OCI-LY3 (cell line): Measurements from ENCODE around the gene ZNF366.

ENCODE experiments used
- EZH2phosphoT487 ChIP-seq: fragments of 200-600 bp; shearing (Covaris generic); IDR thresholded peaks from 2 replicates; pipeline ENCODE4 v1.6.1; 2018; ENCODE audit warnings: antibody characterized with exemption, mixed run types, low read depth
- TF ChIP-seq, protein P1 (sequence below): fragments of 200-600, 300-600 bp; sonication (generic); IDR thresholded peaks from 2 replicates; pipeline ENCODE4 v1.5.1; 2014; ENCODE audit warnings: antibody characterized with exemption, low read length, low read depth

DNA sequence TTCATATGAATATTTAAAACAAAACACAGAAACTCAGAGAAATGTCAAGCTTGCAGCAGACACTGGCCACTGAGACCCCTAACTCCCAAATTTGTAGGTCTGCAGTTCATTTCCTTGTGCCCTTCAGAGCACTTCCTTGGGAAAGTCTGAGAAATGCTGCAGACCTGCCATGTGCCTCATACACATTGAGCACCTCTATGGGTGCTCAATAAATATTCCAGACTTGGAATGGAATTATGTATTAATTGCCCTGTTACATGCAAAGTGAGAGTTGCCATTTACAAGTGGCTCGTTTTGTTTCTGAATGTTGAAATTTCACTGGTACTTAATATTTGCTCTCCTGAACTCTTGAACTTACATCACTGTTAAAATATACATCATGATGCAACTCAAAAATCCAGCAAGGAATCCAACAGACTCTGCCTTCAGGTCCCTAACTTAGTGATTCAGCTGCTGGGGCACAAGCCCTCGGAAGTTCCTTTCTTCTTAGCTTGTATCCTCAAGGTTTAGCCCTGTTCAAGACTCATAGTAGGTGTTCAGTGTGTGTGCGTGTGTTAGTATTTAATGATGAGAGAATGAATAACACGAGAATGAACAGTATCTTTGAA lies 96.4 kb downstream of the ZNF366 start:
- TF ChIP-seq, protein P1, sequence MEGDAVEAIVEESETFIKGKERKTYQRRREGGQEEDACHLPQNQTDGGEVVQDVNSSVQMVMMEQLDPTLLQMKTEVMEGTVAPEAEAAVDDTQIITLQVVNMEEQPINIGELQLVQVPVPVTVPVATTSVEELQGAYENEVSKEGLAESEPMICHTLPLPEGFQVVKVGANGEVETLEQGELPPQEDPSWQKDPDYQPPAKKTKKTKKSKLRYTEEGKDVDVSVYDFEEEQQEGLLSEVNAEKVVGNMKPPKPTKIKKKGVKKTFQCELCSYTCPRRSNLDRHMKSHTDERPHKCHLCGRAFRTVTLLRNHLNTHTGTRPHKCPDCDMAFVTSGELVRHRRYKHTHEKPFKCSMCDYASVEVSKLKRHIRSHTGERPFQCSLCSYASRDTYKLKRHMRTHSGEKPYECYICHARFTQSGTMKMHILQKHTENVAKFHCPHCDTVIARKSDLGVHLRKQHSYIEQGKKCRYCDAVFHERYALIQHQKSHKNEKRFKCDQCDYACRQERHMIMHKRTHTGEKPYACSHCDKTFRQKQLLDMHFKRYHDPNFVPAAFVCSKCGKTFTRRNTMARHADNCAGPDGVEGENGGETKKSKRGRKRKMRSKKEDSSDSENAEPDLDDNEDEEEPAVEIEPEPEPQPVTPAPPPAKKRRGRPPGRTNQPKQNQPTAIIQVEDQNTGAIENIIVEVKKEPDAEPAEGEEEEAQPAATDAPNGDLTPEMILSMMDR, result no peak
- no peak for TF ChIP-seq EZH2phosphoT487
